Skin epidermis (tissue), 12 donors: ENCODE results near the gene C1orf198.

Experiments
- H3K27ac ChIP-seq, 21 experiments: fragments of 200-600 bp; sonication (generic) in 11 of 21; one replicate each; pipeline ENCODE4 v1.5.0; 2020; ENCODE audit warnings: mild to moderate bottlenecking in 3 of 21, inconsistent platforms in 2 of 21, moderate library complexity in 2 of 21
- H3K4me3 ChIP-seq, 7 experiments: fragments of 200-600 bp; sonication (generic) in 2 of 7; one replicate each; pipeline ENCODE4 v1.5.0; 2020; ENCODE audit warnings: inconsistent platforms in 2 of 7, mild to moderate bottlenecking in 2 of 7, moderate library complexity in 1 of 7

C1orf198 gene

GRCh38 chr1:230867903-230868735 lies at the start of gene C1orf198:
C1orf198 (minus strand) TSS chr1:230868521; CDS start chr1:230868512, 9 bp downstream.
- Histone ChIP-seq H3K27ac (peak within 1 kb of the TSS; percentile 60 to 97 (median 87)), H3K4me3 (peak within 1 kb of the TSS; percentile 70 to 98 (median 91))

GRCh38 chr1:230917284-230918135 lies 49.2 kb upstream of the C1orf198 start:
- no peak overlapping the region for H3K27ac ChIP-seq
- no peak overlapping the region for H3K4me3 ChIP-seq

- H3K27ac ChIP-seq = no peak overlapping the region
- no peak overlapping the region for H3K4me3 ChIP-seq
Observed at GRCh38 chr1:230916587-230917283, 48.4 kb upstream of the C1orf198 start.

- no peak overlapping the region for H3K4me3 ChIP-seq
Observed at GRCh38 chr1:230915078-230915477, 46.8 kb upstream of the C1orf198 start.

GRCh38 chr1:230913496-230913895 lies 45.2 kb upstream of the C1orf198 start:
- no peak overlapping the region for H3K27ac ChIP-seq
- no peak overlapping the region for H3K4me3 ChIP-seq

More at GRCh38 chr1:230915078-230915477, 46.8 kb upstream of the C1orf198 start:
- H3K27ac ChIP-seq = no peak overlapping the region

GRCh38 chr1:230910755-230911117 lies 42.4 kb upstream of the C1orf198 start:
- Histone ChIP-seq H3K4me3 (no peak overlapping the region), H3K27ac (no peak overlapping the region)

- no peak overlapping the region for H3K4me3 ChIP-seq
- H3K27ac ChIP-seq = no peak overlapping the region
Observed at GRCh38 chr1:230909974-230910754, 41.8 kb upstream of the C1orf198 start.

GRCh38 chr1:230907472-230908205 lies 39.3 kb upstream of the C1orf198 start:
- Histone ChIP-seq H3K27ac (no peak overlapping the region), H3K4me3 (no peak overlapping the region)

- H3K4me3 ChIP-seq = no peak overlapping the region
- H3K27ac ChIP-seq = peak overlapping the region in 3 of 21 experiments; percentile 24 to 50 (median 31)
Observed at GRCh38 chr1:230906226-230906625, 37.9 kb upstream of the C1orf198 start.

- H3K4me3 ChIP-seq = no peak overlapping the region
- H3K27ac ChIP-seq = peak overlapping the region in 7 of 21 experiments; percentile 1 to 50 (median 29)
Observed at GRCh38 chr1:230905733-230906132, 37.4 kb upstream of the C1orf198 start.

GRCh38 chr1:230902349-230902923 lies 34.1 kb upstream of the C1orf198 start:
- H3K27ac ChIP-seq = no peak overlapping the region
- H3K4me3 ChIP-seq = no peak overlapping the region

- Histone ChIP-seq H3K4me3 (no peak overlapping the region), H3K27ac (no peak overlapping the region)
Observed at GRCh38 chr1:230901671-230902070, 33.4 kb upstream of the C1orf198 start.

GRCh38 chr1:230900984-230901383 lies 32.7 kb upstream of the C1orf198 start:
- H3K27ac ChIP-seq = no peak overlapping the region
- no peak overlapping the region for H3K4me3 ChIP-seq

- no peak overlapping the region for H3K27ac ChIP-seq
- H3K4me3 ChIP-seq = no peak overlapping the region
Observed at GRCh38 chr1:230899841-230900251, 31.5 kb upstream of the C1orf198 start.

GRCh38 chr1:230898748-230899147 lies 30.4 kb upstream of the C1orf198 start:
- Histone ChIP-seq H3K4me3 (no peak overlapping the region), H3K27ac (no peak overlapping the region)

GRCh38 chr1:230898144-230898543 lies 29.8 kb upstream of the C1orf198 start:
- no peak overlapping the region for H3K27ac ChIP-seq
- H3K4me3 ChIP-seq = no peak overlapping the region

- Histone ChIP-seq H3K4me3 (no peak overlapping the region), H3K27ac (no peak overlapping the region)
Observed at GRCh38 chr1:230896779-230897178, 28.5 kb upstream of the C1orf198 start.

- Histone ChIP-seq H3K4me3 (no peak overlapping the region), H3K27ac (no peak overlapping the region)
Observed at GRCh38 chr1:230895452-230895851, 27.1 kb upstream of the C1orf198 start.
